DMS114 treated with DMSO at 0.1 percent for 48 hours (cell line): ENCODE data around the gene FAM120AOS.

Source experiments
- DNase-seq: peaks from one replicate; lab custom pipeline; 2025; ENCODE audit not compliant: unreplicated experiment; lab: John Stamatoyannopoulos, UW

FAM120AOS gene

DNA sequence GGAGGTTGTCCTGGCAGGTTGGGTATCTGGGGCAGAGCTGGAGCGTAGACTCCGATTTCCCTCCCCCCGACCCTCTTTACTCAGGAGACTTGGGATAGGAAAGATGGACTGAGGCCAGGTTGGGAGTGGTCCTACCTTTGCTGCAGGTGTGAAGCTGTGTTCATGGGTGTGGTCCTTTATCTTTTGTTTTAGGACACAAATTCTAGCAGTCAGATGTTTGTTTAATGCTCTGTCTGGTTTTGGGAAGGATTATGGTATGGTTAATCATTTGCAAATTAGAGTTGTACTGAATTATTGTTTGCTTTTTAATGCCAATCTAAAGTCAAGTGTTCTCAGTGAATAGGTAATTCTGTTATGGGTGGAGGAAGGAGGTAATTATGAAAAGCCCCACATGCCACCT, 14.1 kb upstream of the FAM120AOS start:
- no peak for DNase-seq

- DNase-seq, result no peak
Observed at GRCh38 chr9:93467062-93467416, 13.7 kb upstream of the FAM120AOS start.

DNA sequence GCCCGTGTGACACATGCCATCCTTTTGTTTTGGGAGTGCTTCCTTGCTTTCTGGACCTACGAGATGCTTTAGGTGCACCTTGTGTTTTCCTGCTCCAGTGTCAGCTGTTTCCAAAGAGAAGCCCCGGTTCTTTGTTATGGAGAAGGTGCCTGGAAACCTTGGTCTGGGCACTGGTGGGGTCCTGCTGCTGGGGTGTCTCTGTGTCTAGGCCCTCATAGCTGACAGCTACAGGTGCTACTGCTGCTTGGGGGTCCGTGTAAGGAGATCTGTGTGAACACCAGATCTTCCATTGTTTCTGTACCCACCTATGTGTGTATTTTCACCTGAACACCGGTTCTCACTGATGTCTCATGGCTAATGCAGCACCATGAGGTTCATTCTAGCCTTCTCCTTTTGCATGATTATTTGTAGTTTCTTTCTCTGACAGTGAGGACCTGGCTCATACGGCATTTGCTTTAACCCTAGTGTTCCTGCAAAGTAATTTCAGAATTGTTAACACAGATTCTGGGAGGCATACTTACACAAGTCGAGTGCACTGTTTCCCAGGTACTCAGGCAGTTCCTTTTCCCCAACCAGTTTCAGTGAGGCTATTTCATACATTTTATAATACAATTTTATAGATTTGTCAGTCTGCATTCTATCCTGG, 13.2 kb upstream of the FAM120AOS start:
- DNase-seq, result no peak

DNA sequence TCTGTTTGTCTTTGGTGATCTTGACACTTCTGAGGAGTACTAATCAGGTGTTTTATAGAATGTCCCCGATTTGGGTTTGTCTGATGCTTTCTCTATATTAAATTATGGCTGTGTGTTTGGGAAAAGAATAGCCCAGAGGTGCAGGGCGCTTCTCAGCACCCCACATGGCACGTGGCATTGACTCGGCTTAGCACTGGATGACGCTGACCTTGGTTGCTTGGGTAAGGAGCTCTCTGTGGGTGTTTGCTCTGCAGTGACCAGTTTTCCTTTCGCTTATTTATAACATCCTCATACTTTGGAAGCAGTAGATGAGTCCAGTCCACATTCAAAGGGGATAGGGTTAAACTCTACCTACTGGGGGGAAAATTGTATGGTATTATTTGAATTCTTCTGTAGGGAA, 12.5 kb upstream of the FAM120AOS start:
- DNase-seq, result no peak

GRCh38 chr9:93464876-93465275, 11.5 kb upstream of the FAM120AOS start:
- DNase-seq, result no peak

- DNase-seq, result no peak
Observed at GRCh38 chr9:93464395-93464794, 11.0 kb upstream of the FAM120AOS start.

GRCh38 chr9:93463638-93464248, 10.4 kb upstream of the FAM120AOS start:
- no peak for DNase-seq

DNA sequence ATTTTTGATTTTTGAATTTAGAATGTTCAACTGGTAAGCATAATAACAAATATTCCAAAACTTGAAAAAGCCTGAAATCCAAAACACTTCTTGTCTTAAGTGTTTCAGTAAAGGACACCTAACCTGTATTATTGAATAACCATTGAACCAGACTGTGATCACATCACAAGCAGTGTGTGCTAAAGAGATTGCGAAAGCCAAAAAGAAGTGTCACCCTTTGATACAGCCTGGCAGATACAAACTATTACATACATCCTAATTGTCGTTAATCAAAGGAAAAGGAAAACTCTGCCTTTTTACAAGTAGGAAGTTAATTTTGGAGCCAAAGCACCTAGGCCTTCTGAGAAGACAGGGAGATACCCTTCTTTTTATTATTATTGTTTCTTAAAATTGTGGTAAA, 8.4 kb upstream of the FAM120AOS start:
- DNase-seq, result no peak

DNA sequence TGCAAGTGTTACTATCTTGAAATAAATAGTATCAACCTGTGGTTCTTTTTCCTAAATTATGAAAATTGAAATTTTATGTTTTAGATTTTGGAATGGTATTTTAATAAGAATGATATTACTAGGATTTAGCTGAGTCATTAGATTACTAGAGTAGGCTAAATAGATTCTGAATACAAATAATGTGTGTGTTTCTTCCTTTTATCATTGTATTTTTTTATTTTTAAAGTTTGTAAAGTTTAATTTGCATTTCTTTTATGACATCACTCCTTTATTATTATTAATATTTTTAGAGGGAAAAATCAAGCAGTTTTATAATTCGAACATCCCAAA, 8.0 kb upstream of the FAM120AOS start:
- no peak for DNase-seq

- DNase-seq, result no peak
Observed at GRCh38 chr9:93460689-93461413, 7.5 kb upstream of the FAM120AOS start.

DNA sequence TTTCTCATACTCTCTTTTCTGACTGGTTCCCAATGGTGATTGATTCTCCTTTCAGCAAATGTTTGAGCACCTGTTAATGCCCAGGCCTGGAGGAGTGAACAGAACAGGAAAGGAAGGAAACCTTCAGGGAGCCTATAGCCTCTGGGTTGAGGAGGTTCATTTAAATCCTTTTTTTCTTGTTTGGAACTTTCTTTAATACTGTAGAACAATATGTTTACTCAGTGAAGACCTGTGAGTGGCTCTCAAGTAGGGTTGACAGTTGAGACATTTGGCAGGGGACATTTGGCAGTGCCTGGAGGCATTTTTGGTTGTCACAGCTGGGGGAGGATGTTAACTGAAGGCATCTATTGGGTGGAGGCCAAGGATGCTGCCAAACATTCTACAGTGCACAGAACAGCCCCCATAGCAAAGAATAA, 6.1 kb upstream of the FAM120AOS start:
- no peak for DNase-seq

DNA sequence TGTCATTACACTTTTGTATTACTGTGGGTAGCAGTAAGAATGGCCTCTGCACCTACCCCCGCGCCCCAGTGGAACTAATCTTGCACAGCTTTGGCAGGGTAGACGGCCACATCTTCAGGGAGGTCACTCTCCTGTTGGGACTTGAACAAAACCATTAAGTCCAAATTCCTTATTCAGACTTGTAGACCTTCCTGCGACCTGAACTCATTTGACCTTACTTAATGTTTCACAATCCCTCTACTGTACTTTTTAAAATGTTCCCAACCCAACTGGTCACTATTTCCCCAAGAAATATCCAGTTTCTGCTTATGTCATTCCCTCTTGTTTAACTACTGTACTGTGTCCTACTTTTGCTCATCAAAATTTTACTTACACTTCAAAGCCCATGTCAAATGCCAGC, 5.3 kb upstream of the FAM120AOS start:
- no peak for DNase-seq

DNA sequence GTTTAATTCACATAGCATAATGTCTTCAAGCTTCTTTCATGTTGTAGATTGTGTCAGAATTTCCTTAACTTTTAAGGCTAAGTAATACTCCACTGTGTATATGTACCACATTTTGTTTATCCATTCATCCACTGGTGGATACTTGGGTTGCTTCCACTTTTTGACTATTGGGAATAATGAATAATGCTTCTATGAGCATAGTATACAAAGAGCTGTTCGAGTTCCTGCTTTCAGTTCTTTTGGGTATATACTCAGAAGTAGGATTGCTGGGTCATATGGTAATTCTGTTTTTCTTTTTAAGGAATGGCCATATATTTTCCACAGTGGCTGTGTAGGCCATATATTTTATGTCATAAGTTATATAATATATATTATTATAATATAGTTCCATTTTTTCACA, 3.6 kb upstream of the FAM120AOS start:
- DNase-seq, result no peak

GRCh38 chr9:93456504-93456903, 3.1 kb upstream of the FAM120AOS start:
- no peak for DNase-seq

DNA sequence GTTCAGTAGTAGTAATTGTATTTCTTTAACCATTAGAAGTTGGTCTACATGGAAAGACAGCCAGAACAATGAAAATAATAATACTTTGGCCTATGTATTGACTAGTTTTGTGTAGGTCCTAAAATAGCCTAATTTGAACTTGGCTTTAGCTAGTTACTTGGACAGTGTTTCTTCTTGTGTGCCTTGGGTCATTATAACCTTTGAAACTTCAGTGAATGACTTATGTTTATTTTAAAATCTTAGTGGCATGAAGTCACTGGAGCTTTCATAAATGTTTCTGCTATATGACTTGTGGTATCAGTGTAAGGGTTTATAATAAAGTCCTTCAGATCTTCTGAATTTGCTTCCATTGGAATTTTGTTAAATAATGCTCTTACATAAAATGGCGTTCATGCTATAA, 2.6 kb upstream of the FAM120AOS start:
- no peak for DNase-seq

DNA sequence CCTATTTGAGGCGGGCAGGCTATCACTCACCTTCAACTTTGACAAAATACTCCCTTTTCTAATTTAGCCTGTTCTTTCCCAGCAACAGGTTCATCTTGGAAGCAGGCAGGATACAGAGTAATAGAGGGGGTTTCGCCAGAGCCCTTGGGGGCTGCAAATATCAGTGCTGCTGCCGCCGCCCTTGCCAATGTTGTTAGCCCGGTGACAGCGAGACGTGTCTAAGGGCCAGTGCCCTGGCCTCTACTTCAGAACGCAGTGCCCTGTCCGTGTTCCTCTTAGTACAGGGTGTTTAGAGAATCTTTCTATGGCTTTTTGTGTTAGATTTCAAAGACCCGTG, 703 bp downstream of the FAM120AOS start:
- DNase-seq, result no peak

DNA sequence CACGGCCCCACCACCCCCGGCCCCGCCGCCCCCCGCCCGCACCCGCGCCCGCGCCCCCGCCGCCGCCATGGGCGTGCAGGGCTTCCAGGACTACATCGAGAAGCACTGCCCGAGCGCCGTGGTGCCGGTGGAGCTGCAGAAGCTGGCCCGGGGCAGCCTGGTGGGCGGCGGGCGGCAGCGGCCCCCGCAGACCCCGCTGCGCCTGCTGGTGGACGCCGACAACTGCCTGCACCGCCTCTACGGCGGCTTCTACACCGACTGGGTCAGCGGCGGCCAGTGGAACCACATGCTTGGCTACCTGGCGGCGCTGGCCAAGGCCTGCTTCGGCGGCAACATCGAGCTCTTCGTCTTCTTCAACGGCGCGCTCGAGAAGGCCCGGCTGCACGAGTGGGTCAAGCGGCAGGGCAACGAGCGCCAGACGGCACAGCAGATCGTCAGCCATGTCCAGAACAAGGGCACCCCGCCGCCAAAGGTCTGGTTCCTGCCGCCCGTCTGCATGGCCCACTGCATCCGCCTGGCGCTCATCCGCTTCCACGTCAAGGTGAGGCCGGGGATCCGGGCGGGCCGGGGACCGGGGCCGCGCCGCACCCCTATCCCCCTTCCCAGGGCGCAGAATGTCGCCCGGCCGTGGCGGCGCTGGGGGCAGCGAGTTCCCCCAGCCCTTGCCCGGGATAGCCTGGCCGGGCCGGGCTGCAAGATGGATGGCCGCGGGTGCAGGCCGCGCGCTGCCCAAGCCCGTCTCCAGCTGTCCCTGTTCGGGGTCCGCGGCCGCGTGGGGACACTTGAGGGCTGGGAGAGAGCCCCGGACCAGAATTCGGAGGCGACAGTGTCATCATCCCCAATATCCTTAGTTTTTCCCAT, 1.3 kb downstream of the FAM120AOS start:
- DNase-seq, result no peak

- DNase-seq, result peak; percentile 13
Observed at GRCh38 chr9:93450945-93451815, 2.2 kb downstream of the FAM120AOS start, which contains the start of gene FAM120A. Gene FAM120A, plus strand, starts transcription at chr9:93451685. Its CDS starts 231 bp downstream, at chr9:93451916.

DNA sequence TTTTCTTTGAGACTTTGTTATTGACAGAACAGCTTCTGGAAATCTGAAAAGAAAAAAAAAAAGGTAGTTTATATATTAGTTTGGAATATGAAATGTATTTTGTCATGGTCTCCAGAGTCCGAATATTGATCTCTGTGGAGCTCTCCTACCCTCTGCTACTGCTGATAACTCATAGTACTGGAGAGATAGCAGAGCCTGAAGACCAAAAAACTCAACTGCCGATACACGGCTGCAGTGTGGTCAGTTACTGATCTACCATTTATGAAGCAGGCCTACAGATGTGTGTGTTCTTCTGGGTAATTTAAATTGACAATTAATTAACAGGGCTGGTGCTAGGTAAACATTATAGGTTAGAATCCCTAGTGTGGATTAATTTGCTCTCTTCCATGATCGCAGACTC, 5.7 kb downstream of the FAM120AOS start:
- DNase-seq, result no peak

GRCh38 chr9:93446073-93446472, 7.3 kb downstream of the FAM120AOS start:
- DNase-seq, result no peak
